Measurements from ENCODE around the gene IL6R.

The IL6R gene

DNA sequence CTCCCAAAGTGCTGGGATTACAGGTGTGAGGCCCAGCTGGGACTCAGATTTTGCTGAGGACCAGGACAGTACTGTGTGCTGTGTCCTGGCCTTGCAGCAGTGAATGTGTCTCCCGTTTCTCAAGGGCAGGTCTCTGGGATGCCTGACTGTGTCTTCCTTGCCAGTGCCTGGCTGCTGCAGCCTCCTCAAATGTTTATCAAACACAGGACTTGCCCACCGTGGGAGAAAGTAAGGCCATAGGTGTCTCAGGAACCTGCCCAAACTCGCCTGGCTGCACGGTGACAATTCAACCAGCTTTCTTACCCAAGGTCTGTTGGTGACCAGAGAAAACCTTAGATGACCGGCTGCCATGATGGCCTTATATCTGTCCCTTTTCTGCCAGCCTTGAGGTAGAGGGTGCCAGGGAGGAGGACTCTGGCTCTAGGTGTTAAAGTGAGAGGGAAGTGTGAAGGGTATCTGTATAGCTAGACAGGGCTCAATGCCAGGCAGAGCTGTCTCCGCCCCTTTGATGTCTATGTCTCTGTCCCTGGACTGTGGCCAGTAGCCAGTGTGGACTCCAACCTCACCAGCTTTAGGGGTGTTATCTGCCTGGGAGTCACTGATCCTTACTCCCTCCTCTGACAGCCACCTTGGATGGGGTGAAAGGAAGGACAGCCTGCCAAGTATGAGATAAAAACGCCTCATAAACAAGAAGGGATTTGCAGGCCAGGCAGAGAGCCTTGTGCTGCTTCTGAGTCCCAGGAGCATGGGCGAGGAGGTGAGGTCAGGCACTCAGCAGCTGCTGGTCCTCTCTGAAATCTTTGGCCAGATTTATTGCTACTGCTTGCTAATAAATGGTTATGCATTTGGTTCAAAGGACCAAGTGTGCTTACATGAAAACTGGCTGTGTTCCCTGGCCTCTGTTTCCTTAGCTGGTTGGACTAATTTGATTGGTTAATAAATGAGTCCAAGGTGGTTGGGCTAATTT, 22.3 kb downstream of the IL6R start:
- no peak for DNase-seq

DNA sequence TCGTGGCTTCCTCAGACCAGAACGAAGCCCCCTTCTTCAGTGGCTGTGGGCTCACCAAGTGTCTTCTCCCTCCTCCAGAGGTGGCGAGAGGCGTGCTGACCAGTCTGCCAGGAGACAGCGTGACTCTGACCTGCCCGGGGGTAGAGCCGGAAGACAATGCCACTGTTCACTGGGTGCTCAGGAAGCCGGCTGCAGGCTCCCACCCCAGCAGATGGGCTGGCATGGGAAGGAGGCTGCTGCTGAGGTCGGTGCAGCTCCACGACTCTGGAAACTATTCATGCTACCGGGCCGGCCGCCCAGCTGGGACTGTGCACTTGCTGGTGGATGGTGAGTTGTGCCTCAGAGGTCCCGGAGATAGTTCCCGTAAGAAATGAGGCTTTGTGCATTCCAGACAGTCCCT, 24.0 kb downstream of the IL6R start:
- DNase-seq = no peak

DNA sequence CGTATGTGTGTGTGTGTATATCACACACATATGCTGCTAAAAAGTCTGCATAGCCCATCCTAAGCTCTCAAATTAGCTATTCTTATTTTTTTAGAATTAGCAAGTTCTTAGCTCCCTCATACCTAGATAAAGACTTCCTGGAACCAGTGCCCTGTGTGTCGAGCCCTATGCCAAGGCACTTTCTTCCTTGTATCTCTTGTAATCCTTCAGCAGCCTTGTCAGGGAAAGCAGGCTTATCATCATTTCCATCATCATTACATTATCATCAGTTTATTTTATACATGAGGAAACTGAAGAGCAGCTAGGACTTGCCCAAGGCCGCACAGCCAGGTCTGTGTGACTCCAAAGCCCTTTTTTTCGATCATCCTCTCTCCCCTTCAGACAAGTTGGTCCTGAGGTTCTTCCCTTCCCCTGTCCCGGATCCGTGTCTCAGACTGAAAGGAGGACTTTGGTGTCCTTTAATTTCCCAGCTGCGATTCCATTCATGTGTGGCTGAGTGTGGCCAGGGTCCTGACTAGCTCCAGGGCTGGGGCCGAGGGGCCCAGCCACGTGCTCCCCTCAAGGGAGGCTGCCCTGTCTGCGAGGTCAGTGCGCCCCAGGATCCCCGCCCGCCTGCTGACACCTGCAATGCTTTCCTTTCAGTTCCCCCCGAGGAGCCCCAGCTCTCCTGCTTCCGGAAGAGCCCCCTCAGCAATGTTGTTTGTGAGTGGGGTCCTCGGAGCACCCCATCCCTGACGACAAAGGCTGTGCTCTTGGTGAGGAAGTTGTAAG, 24.9 kb downstream of the IL6R start:
- no peak for DNase-seq

DNA sequence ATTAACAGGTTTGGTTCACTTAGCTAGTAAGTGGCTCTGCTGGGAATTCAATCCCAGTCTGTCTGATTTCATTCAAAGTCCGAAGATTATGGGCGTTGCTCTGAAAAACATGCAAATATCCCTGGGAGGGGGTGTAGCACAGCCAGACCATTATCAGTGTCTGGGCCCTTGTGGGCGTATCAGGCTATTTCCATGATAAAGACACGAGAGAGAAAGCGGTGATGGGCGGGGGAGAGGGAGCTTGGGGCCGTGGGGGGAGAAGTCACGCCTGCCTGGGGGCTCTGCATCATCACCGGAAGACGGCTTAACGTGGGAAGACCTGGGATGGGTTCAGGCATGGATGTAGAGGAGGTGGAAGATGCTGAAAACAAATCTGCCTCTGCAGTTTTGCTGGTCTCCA, 25.8 kb downstream of the IL6R start:
- DNase-seq = no peak

DNA sequence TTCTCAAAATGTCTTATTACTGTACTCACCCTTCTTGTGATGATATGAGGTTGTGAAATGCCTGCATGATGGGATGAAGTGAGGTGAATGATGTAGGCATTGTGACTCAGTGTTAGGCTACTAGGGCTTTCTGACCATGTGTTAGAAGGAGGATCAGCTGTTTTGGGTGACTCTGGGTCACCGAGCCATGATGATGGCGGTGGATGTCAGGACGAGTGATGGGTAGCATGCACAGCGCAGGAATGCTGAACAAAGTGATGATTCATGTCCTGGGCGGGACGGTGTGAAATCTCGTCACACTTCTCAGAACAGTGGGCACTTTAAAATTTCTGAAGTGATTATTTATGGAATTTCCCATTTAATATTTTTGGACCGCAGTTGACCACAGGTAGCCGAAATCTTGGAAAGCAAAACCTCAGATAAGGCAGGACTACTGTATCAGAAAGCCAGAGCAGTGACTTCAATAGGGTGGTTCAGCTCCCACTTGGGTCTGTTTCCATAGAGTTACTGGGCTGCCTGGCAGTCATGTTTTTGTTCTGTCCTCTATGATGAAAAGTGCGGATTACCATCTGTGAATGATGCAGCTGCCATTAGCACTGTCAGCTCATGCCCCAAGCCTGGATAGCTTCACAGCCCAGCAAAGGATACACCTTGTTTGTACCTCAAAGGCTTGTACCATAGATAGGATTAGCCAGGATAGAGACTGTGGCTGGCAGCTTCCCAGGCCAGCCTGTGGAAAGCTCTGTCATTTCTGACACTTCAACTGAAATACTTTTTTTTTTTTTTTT, 26.6 kb downstream of the IL6R start:
- no peak for DNase-seq

DNA sequence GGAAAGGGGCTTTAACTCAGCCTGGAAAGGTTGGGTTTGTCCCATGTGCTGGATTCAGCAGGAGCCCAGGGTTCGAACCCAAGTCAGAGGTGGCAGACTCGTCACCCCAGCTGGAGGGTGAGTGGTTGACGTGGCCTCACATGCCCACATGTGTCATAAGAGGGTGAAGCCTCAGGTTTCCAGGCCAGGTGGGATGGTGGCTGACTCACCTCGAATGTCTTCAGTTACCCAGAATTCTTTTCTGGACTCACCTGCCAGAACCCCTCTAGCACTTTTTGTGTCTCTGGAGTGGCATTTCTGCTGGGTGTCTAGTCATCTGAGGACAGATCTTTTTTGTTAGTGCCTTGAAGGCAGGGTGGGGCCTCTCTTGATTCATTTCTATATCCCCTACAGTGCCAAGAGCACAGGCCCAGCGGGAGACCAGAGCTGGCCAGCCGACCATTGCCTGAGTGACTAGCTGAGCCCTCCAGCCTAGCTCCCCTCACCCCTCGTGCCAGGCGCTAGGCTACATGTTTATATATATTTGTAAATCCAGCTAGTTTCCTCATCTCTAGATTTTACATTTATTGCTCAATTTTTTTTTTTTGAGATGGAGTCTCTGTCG, 28.1 kb downstream of the IL6R start:
- no peak for DNase-seq

DNA sequence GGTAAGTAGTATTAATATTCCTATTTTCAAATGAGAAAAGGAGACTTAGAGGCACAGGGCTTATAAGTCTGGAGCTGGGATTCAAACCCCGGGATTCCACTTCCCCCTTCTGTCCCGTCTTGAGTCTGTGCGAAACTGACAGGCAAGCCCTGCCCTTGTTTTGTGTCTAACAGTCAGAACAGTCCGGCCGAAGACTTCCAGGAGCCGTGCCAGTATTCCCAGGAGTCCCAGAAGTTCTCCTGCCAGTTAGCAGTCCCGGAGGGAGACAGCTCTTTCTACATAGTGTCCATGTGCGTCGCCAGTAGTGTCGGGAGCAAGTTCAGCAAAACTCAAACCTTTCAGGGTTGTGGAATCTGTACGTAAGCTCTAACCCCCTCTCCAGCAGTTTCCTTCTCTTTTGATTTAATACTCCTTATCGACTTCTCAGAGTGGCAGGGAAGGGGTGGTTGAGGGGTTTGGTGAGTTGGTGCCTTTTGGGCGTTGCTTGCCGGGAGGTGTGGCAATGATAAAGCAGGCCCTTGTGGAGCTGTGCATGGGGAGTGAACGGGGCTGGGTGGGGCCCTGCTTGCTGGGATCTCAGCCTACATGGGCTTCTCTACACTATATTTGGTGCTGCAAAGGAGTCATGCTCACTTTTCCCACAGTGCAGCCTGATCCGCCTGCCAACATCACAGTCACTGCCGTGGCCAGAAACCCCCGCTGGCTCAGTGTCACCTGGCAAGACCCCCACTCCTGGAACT, 29.4 kb downstream of the IL6R start:
- no peak for DNase-seq

DNA sequence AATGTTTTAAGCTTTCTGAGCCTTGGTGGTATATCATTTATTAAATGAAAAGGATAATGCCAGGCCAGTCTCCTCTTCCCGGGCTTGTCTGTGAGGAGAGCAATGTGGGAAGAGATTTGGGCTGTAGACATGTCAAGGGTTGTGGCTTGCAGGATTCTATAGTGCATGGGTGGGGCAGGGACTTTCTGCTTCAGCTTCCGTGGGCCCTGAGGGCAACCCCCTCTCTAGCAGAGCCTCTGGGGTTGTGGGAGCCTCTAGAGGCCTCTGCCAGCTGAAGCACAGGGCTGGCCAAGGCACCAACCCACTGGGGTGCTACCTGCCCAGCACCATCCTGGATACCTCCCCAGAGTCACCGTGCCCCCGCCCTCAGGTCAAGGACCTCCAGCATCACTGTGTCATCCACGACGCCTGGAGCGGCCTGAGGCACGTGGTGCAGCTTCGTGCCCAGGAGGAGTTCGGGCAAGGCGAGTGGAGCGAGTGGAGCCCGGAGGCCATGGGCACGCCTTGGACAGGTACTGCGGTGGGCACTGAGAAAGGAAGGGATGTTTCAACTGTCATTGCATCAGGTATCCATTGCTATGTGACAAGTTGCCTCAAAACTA, 30.6 kb downstream of the IL6R start:
- DNase-seq = no peak

DNA sequence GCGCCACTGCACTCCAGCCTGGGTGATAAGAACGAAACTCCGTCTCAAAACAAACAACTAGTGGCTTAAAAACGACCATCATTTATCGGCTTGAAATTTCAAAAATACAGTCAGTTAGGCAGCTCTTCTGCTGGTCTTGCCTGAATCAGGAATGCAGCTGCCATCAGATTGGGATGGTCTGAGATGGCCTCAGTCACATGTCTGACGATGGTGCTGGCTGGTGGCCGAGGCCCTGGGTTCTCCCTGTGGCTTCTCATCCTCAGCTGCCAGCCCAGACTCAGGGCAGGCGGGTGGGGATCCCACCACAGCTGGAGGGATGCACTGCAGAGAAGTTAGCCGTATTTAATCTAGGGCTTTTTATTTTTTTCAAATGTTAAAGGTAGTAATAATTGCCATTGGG, 31.3 kb downstream of the IL6R start:
- no peak for DNase-seq

DNA sequence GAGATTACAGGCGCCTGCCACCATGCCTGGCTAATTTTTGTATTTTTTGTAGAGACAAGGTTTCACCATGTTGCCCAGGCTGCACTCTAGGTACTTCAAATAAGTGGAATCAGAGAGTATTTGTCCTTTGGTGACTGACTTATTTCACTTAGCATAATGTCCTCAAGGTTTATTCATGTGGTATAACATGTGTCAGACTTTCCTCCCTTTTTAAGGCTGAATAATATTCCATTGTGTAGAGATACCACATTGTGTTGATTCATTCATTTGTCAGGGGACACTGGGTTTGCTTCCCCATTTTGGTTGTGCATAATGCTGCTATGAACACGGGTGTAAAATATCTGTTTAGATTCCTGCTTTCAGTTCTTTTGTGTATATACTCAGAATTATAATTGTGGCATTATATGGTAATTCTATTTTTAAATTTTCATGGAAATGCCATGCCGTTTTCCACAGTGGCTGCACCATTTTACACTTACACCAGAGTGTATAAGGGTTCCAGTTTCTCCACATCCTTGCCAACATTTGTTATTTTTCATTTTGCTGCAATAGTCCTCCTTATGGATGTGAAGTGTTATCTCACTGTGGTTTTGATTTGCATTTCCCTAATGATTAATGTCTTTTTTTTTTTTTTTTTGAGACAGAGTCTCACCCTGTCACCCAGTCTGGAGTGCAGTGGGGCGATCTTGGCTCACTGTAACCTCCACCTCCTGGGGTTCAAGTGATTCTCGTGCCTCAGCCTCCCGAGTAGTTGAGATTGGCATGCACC, 35.1 kb downstream of the IL6R start:
- DNase-seq = no peak

DNA sequence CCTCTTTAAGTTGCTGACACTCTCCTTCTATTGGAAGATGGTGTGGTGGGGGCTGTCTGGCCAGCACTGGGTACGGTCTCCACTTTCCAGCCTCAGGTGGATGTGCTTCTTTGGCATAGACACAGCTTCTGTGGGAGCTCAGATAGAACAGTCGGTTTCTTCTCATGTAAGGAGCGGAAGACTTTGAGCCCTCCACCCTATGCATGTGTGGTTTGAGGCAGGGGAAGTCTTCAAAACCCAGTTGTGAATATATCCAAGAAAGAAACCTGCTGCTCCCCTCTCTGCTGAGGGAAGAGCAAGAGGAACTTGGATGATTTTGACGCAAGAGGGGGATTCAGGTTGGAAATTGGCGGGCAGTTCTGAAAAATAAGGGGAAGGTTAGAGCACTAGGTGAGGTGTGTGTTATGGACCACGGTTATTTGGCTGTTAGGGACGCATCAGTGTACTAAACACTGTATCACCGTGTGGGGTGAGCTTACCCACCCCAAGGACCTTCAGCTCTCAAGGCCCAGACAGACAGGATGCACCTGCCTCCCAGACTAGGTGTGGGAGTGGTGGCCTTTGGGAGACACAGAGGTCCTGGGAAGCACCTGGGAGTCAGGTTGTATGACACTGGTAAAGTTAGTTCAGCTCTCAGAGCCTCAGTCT, 36.2 kb downstream of the IL6R start:
- DNase-seq = no peak

DNA sequence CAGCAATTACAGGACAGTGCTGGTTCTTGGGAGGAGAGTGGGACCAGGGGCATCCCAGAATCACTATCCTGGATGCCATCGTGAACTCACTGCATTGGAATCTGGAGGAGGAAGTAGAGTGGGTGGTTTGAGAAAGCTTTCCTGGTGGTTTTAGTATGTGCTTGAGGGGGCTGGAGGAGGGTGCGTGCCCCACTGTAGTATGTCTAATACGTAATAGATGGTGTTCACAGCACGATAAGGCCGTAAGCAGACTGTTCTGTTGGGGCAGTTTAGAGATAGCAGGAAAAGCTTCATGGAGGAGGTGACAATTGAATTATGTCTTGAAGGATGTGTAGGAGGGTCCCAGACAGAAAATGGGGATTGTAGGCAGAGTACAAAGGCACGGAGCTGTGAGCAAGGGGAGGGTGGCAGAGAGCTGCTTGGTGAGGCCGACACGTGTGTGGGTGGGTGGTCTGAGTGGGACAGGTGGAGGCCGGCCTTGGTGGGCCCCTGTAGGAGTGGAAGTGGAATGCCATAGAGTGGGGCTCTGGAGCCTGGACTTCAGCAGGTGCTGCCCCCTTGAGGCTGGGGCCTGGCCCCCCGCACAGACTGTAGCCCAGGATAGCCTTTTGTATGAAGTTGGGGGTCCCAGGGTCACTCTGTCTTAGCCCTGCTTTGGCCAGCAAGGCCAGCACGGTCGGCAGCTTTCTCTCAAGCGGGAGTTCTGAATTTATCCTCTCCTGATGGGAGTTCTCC, 37.0 kb downstream of the IL6R start:
- DNase-seq = no peak

DNA sequence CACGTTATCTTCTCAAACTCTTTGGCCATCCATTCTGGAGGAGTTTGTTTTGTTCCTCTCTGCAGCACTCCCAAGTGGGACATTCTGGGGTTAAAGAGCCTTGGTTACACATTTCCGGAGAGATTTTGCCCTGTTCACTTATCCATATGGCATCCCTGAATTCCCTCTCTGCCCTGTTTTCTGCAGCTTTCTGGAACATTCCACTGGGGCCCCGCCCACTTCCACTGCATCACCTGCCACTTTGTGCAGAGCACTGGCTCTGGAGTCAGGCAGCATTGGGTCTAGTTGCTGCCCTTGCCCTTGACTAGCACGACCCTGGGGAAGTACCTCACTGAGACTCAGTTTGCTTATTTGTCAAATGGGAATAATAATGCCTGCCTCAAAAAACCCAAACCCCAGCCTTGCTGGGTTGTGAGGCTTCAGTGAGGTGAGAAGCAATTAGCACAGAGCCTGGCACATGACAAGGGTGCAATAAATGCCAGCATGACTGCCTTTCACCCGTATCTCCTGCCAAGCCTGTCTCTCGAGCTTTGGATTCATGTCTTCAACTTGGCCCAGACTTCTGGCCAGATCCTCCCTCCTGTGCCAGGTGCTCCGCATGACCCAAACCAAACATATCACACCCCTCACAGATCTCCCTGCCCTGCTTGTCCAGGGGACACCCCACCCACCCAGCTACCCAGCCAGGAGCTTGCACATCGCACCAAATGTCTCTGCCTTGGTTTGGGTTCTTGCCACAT, 38.3 kb downstream of the IL6R start:
- DNase-seq = no peak

DNA sequence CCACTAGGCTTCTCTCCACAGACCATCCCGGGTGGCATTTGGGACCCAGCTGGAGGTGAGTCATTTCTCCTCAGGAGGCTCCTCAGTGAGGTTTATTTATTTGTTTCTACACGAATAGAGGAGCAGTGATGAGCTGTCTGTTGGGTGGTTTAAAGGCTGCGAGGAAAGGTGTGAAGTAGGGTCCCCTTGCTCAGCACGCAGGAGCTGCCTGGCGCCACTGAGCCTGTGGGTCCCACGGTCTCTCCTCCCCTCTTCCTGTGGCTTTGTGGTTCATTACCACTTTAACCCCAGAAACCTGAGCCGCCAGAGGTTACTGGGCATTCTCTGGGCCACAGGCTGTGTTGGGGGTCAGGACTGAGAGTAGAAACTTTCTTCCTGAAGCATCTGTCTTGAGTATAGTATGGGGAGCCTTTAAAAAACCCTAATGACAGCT, 39.9 kb downstream of the IL6R start:
- no peak for DNase-seq

DNA sequence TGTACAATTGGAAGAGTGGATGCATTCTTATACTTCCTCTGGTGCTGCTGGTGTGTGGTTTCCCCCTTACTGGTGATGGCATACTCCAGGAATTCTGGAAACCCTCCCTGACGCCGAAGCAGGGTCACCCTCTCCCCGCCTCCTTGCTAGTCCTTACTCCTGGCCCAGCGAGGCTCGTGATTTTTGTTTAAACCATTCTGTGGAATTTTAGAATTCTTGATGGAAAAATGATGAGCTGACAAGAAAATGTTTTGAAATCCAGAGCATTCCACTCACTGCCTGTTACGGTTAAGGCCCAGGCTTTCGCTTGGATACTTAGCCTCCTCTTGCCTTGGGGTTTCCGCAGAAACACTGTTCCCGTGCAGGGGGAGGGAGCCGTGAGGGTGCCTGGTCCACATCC, 41.1 kb downstream of the IL6R start:
- no peak for DNase-seq

DNA sequence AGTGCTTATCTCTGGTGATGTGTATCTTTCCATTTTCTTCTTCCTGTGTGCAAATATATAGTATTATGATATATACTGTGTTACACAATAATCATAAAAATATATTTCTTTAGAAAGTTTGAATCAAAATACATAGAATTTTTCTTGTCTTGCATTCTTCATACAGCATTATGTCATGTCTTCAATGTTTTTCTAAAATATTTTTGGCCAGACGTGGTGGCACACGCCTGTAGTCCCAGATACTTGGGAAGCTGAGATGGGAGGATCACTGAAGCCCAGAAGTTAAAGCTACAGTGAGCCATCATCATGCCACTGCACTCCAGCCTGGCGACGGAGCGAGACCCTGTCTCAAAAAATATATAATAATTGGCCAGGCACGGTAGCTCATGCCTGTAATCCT, 41.6 kb downstream of the IL6R start:
- DNase-seq = no peak

DNA sequence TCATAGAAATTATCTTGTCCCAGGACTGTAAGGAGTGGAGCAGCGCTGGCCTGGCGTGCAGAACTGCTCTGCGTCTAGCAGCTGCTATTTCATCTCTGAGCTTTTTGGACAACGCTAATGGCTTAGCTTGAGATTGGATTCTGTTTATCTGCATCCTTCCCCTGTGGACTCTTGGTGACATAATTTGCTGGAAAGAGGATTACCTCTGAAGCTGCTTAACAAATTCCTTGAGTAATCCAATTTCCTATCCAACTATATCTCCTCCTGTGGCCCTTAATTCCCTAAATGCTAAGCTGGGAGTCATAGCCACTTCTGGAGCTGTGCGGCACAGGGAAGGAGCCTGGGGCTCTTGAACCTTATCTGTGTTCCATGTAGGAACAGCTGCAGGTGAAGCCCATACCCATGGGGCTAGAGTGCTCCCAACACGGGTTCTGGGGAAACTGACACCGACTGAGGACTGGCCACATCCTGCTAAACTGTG, 43.2 kb downstream of the IL6R start:
- no peak for DNase-seq

DNA sequence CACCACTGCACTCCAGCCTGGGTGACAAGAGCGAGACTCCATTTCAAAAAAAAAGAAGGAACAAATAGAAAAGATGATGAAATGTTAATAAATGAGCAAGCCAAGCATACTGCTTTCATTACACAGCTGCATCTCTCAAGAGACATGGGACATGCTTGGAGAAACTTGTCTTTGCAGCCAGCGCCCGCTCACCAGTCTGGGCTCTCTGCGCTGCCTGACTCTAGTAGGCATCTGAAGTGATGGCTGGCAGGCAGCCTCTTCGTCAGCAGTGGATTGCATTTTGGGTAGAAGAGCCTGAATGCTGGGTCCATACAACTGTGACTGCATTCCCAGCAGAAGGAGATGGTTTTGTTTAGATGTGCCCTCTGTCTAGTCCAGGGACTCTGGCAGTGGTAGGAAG, 48.0 kb downstream of the IL6R start:
- no peak for DNase-seq

Measured in NCI-H2171 treated with DMSO at 0.1 percent for 48 hours (cell line).